Adipose tissue (tissue), 3 donors: ENCODE results near the gene FBLN2. TPM values are rescaled to one million over a fixed set of nuclear protein-coding genes. Genes with fewer than 3 reads are reported as not detected.

Experiments
- H3K27ac ChIP-seq: one replicate; pipeline ENCODE4 v1.5.1; 2013; ENCODE audit warnings: low read depth, low read length
- WGBS, 3 donors: extraction: QIAGEN DNeasy Blood & Tissue Kit; methylation state at CpG; one replicate each; pipeline ENCODE4 v1.1.7; 2013; 5-methylcytosine and 5-hydroxymethylcytosine counted together
- polyA plus RNA-seq, 3 donors: library from polyadenylated mRNA; stranded (reverse); fragments of 200-250 nt; gene quantifications; one replicate each; pipeline ENCODE4 v1.2.3, GENCODE V29; 2013
- donor health status: healthy with polysubstance abuse.
- donor health status: Bipolar disorder and iron deficiency.
- donor health status: healthy.

FBLN2 gene
- polyA plus RNA-seq, 3 donors = 10.2 to 147 (median 91.1) TPM

DNA sequence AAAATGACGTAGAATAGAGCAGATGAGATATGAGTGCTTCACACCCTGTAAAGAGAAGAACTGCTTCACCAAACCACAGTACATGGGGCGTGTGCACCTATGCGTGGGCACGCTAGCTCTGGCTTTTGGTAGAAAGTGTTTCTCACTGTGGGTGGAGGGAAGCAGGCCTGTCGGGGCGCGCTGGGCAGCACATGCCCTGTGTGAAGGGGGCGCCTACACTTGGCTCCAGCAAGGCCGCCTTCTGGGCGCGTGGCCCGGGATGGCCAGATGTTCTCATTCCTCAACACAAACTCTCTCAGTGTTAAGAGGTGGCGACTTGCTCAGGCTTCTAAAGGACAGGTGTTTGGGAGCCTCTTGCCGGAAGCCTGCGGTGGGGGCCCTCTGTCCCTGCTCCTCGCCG is 90.0 kb downstream of the FBLN2 start:
- no peak overlapping the region for H3K27ac ChIP-seq
- WGBS, 3 donors = 83 to 85% (median 84%) methylated on average over 17 of the region's 17 CpGs

DNA sequence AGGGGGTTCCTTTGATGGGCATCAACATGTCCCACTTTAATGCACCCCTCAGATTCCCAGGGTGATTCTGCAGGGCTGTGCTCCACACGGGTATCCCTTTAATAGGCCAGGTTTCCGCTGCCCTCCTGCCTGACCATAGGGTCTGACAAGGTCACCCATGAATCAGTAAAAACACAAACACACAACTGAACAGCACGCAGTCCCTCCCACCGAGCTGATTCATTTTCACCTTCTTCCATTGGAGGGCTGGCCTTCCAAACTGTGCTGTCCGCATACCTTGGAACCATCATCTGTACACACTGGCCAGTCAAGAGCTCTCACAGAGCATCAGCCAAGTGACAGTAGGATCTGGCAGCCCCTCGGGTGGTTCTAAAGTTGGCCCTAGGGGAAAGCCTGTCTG is 93.7 kb downstream of the FBLN2 start:
- H3K27ac ChIP-seq = no peak overlapping the region
- 69 to 81% (median 79%) methylated on average over 6 of the region's 6 CpGs for WGBS, 3 donors

DNA sequence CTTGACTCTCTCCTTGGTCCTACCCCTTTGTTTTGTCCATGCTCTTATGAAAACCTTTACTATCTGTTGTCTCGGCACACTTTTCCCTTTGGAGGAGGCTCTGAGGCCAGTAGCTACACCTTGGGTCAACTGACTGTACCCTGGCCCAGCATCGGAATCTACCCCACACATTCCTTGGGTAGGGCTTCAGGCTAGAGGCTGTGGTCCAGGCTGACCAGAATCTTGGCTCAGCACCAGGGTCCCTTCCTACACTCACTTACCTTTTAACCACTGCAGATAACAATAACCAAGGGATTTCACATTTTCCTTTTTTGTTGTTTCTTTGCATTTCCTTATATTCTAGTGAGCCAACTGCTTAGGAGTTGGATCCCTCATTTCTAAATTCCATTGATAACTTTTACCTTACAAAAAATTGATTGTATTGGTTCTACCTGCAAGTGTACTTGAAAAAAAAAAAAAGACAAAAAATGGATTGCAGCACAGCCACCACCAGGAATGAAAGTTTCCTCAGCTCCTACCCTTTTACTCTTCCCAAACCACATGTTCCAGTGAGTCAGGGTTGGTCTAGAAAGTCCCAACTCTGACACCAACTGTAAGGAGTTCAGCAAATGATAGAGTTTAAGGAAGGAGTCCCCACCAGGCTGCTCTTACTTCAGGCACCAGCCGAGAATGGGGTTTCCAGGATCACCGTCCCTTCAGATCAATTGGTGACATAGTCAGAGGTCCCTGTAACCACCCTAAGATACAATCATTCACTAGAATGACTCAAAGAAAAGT is 95.6 kb downstream of the FBLN2 start:
- H3K27ac ChIP-seq = no peak overlapping the region
- WGBS, 3 donors = 90 to 92% (median 90%) methylated on average over 4 of the region's 4 CpGs

GRCh38 chr3:13645801-13646637 is 97.1 kb downstream of the FBLN2 start:
- H3K27ac ChIP-seq = no peak overlapping the region
- WGBS, 3 donors = 79 to 90% (median 85%) methylated on average over 9 of the region's 9 CpGs

- WGBS, 3 donors = 9 to 35% (median 13%) methylated on average over 19 of the region's 19 CpGs
- no peak overlapping the region for H3K27ac ChIP-seq
These were observed 98.6 kb downstream of the FBLN2 start for GRCh38 chr3:13647298-13648059.

DNA sequence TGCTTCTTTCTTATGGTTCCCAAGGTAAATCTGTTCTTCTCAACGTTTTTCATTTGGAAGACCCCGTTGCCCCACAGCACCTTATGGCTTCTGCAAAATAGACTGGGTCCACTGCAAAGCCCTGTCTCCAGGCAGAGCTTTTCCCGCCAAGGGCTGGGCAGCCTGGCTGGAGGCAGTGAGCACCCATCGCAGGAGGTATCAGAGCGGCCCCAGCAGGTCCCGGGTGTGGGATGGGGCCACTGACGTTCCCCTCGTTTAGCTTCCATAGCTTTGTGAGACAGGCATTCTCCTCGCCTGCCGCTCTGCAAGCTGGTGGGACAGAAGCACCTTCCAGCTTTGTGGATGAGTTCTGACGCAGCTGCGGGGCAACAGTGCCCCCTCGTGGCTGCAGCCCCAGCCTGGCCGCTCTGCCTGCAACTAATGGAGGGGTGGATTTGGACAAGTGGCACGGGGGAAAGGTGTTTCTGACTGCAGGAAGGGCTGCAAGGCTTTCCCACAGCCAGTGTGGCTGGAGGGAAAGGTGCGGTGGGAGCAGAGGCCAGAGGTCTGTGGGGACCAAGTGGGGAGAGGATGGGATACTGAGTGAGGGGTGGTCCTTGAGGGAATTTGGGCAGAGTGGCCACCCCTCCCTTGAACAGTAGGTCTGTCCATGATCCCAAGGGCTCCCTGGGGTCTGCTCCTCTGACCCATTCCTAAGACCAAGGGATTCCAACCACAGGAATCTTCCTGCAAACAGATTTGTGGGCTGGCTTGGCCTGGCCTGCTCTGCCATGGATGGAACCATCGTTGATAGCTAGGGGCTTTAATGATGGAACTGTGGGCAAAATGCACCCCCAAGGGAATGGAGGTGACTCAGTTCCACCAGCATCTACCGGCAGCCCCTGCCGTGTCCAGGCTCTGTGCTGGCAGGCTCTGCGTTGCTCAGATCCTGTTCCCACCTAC is 99.4 kb downstream of the FBLN2 start:
- 12 to 14% (median 12%) methylated on average over 20 of the region's 20 CpGs for WGBS, 3 donors
- no peak overlapping the region for H3K27ac ChIP-seq

GRCh38 chr3:13650210-13651056 is 101.5 kb downstream of the FBLN2 start:
- 14 to 17% (median 15%) methylated on average over 48 of the region's 48 CpGs for WGBS, 3 donors
- no peak overlapping the region for H3K27ac ChIP-seq

DNA sequence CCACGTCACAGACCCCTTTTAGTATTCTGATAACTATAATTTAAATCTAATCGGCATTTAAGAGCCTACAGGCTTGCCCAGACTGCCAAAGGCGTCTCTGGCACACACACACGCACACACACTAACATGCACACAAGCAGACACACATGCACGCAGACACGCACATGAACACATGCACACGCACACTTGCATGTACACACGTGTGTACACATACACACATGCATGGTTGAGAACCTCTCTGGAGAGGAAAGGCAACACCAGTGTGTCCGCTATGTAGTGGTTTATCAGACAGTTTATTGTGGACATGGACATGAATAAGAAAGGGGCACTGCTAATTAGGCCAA is 102.1 kb downstream of the FBLN2 start:
- H3K27ac ChIP-seq = no peak overlapping the region
- 84 to 88% (median 86%) methylated on average over 9 of the region's 9 CpGs for WGBS, 3 donors

DNA sequence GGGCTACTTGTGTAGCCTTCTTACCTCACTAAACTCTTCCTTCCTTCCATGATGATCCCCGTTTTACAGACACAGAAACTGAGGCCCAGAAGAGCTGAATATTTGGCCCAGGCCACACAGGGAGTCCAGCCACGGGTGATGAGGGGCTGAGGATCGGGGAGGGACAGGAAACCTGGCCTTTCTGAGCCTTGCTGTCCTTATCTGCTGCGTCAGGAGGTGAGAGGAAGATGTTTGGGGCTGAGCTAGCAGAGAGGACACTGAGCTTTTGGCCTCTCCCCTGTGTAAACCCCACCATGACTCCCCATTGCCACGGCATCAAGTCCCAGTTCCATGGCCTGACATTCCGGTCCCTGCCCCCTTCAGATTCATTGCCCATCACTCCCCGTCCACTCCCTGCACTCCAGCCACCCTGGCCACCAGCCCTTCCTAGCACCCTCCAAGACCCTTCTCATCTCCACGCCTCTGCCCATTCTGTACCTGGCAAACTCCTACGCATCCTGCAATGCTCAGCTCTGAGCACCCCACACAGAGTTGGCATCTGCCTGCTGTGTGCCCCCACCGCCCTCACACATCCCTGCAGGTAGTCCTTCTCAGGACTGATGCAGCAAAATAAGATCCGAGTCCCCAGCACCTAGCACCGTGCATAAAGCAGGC is 103.0 kb downstream of the FBLN2 start:
- 84 to 88% (median 87%) methylated on average over 12 of the region's 12 CpGs for WGBS, 3 donors
- no peak overlapping the region for H3K27ac ChIP-seq

DNA sequence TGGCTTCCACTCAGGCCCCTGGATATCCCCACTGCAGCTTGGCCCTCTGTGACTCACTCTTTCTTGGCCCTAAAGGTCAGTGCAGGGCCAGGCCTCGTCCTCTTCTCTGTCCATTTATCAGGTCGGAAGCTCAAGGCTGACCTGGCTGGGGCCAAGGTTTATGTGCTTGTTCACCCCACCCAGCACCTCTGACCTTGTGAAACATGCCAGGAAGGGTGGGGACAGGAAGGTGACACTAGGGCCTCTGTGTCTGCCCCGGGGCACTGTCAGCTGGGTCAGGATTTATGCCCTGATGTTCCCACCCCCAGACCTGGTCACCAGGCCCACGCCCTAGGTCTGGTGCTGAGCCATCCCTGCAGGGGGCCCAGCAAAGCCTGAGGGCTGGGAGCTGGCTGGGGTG is 103.8 kb downstream of the FBLN2 start:
- no peak overlapping the region for H3K27ac ChIP-seq
- 65 to 71% (median 70%) methylated on average over 4 of the region's 4 CpGs for WGBS, 3 donors

- 79 to 87% (median 84%) methylated on average over 18 to 20 of the region's 20 CpGs for WGBS, 3 donors
- H3K27ac ChIP-seq = no peak overlapping the region
These were observed 104.8 kb downstream of the FBLN2 start for GRCh38 chr3:13653631-13654279.

GRCh38 chr3:13654330-13655060 is 105.6 kb downstream of the FBLN2 start:
- whole genome bisulfite sequencing, 3 donors = 61 to 64% (median 61%) methylated on average over 15 of the region's 15 CpGs
- H3K27ac ChIP-seq = no peak overlapping the region

GRCh38 chr3:13655061-13655913 is 106.4 kb downstream of the FBLN2 start:
- WGBS, 3 donors = 5 to 9% (median 7%) methylated on average over 33 to 70 of the region's 70 CpGs
- H3K27ac ChIP-seq = no peak overlapping the region

GRCh38 chr3:13656584-13657301 is 107.8 kb downstream of the FBLN2 start:
- no peak overlapping the region for H3K27ac ChIP-seq
- 80 to 90% (median 83%) methylated on average over 8 of the region's 8 CpGs for WGBS, 3 donors
